ENCODE data around the gene L1TD1. TPM values are rescaled to one million over a fixed set of nuclear protein-coding genes. Genes with fewer than 3 reads are reported as not detected.

The L1TD1 gene
- total and polyA plus RNA-seq, 2 donors (not counting 1 experiment from before 2014, with no cell fraction given): 0.17 TPM; not detected in 1

DNA sequence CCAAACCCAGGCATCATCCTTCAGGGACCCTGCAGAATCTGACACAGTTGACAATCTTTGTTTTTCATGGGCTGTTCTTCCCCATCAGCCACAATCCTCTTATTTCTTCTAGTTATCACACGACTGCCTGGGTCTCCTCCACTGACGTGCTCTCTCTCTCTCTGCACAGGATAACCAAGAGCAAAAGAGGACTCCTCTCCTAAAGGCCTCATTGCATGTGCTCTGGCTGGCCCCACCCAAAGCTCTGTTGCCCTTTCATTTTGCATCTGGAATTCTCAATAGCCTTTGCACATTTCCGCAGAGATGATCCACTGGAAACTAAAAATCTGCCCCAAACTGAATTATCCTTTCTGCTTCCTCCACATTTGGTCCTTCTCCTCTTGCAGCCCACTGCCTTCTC, 66.0 kb downstream of the L1TD1 start:
- H3K79me2 ChIP-seq (ENCODE audit: control insufficient read depth, insufficient read depth, low read length): no peaks in the 10 kb centered on the region
- no peak overlapping the region for H3K9ac ChIP-seq (ENCODE audit: insufficient read depth, low read length)
- H2AFZ ChIP-seq (ENCODE audit: low read length): no peak overlapping the region
- TF ChIP-seq, protein P1, sequence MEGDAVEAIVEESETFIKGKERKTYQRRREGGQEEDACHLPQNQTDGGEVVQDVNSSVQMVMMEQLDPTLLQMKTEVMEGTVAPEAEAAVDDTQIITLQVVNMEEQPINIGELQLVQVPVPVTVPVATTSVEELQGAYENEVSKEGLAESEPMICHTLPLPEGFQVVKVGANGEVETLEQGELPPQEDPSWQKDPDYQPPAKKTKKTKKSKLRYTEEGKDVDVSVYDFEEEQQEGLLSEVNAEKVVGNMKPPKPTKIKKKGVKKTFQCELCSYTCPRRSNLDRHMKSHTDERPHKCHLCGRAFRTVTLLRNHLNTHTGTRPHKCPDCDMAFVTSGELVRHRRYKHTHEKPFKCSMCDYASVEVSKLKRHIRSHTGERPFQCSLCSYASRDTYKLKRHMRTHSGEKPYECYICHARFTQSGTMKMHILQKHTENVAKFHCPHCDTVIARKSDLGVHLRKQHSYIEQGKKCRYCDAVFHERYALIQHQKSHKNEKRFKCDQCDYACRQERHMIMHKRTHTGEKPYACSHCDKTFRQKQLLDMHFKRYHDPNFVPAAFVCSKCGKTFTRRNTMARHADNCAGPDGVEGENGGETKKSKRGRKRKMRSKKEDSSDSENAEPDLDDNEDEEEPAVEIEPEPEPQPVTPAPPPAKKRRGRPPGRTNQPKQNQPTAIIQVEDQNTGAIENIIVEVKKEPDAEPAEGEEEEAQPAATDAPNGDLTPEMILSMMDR (conservative IDR thresholded peaks at IDR 0.05 in 1 of 2, IDR thresholded peaks at IDR 0.05 in 1 of 2; ENCODE audit: low read depth in 1 of 2, low read length in 2 of 2): no peak
- no peak for TF ChIP-seq EZH2 (IDR thresholded peaks at IDR 0.05; ENCODE audit: low read length, missing control alignments)
- no peak overlapping the region for H3K4me2 ChIP-seq (ENCODE audit: extremely low read depth, insufficient read depth, low read length)
- H3K9me3 ChIP-seq (ENCODE audit: control insufficient read depth, insufficient read depth, low read depth, low read length): no peaks in the 10 kb centered on the region
- DNase-seq (ENCODE audit: low read depth in 2 of 2): no peak
- H3K4me3 ChIP-seq (replicated peaks in 1 of 4; ENCODE audit: control extremely low read depth in 1 of 4, insufficient read depth in 1 of 4, low read depth in 3 of 4, low read length in 4 of 4): no peak overlapping the region
- no peaks in the 10 kb centered on the region for H3K27me3 ChIP-seq (ENCODE audit: control insufficient read depth, insufficient read depth, low read length)
- no peaks in the 10 kb centered on the region for H4K20me1 ChIP-seq (ENCODE audit: control insufficient read depth, extremely low read depth, insufficient read depth, low read length)
- H3K36me3 ChIP-seq (ENCODE audit: control insufficient read depth, insufficient read depth, low read length): no peaks in the 10 kb centered on the region
- H3K27ac ChIP-seq (ENCODE audit: insufficient read depth, low read length): no peak overlapping the region
- H3K4me1 ChIP-seq (ENCODE audit: control insufficient read depth, extremely low read depth, insufficient read depth, low read length): no peaks in the 10 kb centered on the region

Other genes with a start within 250 kb of the L1TD1 start
- not detected in 2 replicates for gene KANK4, start 124.6 kb downstream of the L1TD1 start, total RNA-seq
- gene KANK4, start 124.6 kb downstream of the L1TD1 start, polyA plus RNA-seq: not detected in 2 replicates
- 19.5 and 20.0 TPM in 2 replicates for gene USP1, start 242.2 kb downstream of the L1TD1 start, total RNA-seq
- 17.3 and 21.1 TPM in 2 replicates for gene USP1, start 242.2 kb downstream of the L1TD1 start, polyA plus RNA-seq

Measured in fibroblast of lung (primary cell).